ENCODE measurements around the gene LMOD3.

GRCh38 chr3:69087030-69087791 lies 35.2 kb downstream of the LMOD3 start:
- TF ChIP-seq CTCF (IDR thresholded peaks at IDR 0.05) (no peak), POLR2A (IDR thresholded peaks at IDR 0.05) (no peak)
